ENCODE data around the gene USP40. TPM values are rescaled to one million over a fixed set of nuclear protein-coding genes. Genes with fewer than 3 reads are reported as not detected.

Gene USP40
- total RNA-seq, 3 donors from 2014 or later = 30.6 to 32.7 (median 31.2) TPM

DNA sequence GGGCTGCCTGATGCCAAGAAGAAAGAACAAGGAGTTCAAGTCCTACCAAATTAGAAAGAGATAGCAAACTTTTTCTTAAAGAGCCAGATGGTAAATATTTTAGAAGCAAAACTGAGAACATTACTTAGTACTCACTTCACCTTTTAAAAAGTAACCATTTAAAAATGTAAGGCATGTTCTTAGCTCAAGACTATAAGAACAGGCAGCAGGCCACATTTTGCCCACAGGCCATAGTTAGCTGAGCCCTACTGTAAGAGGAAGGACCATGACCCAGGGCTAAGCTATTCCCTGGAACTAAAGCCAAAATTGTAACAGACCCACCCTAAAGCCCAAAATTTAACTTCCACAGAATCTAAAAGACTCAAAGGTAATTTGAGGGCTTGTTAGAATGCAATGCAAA lies 31.3 kb downstream of the USP40 start:
- H3K4me3 ChIP-seq = no peak overlapping the region
- no peaks in the 10 kb centered on the region for H3K9me3 ChIP-seq
- ATAC-seq = no peak
- no peak for DNase-seq
- no peaks in the 10 kb centered on the region for H3K4me1 ChIP-seq (ENCODE audit: low read depth)
- TF ChIP-seq, protein P1, sequence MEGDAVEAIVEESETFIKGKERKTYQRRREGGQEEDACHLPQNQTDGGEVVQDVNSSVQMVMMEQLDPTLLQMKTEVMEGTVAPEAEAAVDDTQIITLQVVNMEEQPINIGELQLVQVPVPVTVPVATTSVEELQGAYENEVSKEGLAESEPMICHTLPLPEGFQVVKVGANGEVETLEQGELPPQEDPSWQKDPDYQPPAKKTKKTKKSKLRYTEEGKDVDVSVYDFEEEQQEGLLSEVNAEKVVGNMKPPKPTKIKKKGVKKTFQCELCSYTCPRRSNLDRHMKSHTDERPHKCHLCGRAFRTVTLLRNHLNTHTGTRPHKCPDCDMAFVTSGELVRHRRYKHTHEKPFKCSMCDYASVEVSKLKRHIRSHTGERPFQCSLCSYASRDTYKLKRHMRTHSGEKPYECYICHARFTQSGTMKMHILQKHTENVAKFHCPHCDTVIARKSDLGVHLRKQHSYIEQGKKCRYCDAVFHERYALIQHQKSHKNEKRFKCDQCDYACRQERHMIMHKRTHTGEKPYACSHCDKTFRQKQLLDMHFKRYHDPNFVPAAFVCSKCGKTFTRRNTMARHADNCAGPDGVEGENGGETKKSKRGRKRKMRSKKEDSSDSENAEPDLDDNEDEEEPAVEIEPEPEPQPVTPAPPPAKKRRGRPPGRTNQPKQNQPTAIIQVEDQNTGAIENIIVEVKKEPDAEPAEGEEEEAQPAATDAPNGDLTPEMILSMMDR (IDR thresholded peaks at IDR 0.05) = no peak
- no peaks in the 10 kb centered on the region for H3K36me3 ChIP-seq (ENCODE audit: low read depth)
- intact Hi-C loops (cut with DNase I, micrococcal nuclease) = no loop called here

DNA sequence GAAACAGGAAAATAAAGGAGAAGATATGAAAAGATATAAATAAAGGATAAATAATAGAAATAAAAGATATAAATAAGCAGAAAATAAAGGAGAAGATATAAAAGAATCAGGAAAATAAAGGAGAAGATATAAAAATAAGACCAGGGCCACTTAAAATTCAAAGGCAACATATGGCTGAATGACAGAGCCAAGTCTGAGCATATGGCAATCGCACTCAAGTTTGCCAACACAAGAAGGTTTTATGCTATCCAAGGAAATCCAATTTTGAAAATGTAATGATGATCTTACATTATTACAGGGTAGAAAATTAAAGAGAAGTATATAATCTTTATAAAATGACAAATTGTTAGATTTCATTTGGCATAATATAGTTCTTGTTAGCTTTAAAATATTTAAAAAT lies 33.6 kb downstream of the USP40 start:
- no peak for DNase-seq

DNA sequence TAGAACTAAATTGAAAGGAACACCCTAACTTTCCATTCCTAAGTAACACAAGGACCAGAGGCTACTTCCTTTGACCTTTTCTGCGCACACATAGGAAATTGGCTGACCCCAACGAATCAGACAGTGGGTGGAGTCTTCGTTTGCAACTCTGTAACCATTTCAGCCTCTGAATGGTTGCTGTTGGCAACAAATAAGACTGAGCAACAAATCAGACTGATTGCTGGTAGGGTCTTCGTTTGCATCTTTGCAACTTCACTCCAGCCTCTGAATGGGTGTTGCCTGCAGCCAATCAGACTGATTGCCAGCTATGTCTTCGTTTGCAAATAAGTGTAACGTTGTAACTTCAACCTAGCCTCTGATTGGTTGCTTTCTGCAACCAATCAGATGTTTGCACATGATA lies 34.6 kb downstream of the USP40 start:
- H3K9me3 ChIP-seq = no peaks in the 10 kb centered on the region
- no peaks in the 10 kb centered on the region for H3K36me3 ChIP-seq (ENCODE audit: low read depth)
- DNase-seq (no peak), ATAC-seq (no peak)
- H3K4me1 ChIP-seq (ENCODE audit: low read depth) = no peaks in the 10 kb centered on the region
- intact Hi-C loops (cut with DNase I, micrococcal nuclease) = no loop called here
- H3K4me3 ChIP-seq = no peak overlapping the region
- TF ChIP-seq, protein P1 (IDR thresholded peaks at IDR 0.05) = no peak

More for the DNA sequence above, 33.6 kb downstream of the USP40 start:
- ATAC-seq = no peak
- Histone ChIP-seq H3K9me3 (no peaks in the 10 kb centered on the region), H3K36me3 (ENCODE audit: low read depth) (no peaks in the 10 kb centered on the region), H3K4me1 (ENCODE audit: low read depth) (no peaks in the 10 kb centered on the region), H3K4me3 (no peak overlapping the region)
- intact Hi-C loops (cut with DNase I, micrococcal nuclease) = no loop called here
- TF ChIP-seq, protein P1 (IDR thresholded peaks at IDR 0.05) = no peak

DNA sequence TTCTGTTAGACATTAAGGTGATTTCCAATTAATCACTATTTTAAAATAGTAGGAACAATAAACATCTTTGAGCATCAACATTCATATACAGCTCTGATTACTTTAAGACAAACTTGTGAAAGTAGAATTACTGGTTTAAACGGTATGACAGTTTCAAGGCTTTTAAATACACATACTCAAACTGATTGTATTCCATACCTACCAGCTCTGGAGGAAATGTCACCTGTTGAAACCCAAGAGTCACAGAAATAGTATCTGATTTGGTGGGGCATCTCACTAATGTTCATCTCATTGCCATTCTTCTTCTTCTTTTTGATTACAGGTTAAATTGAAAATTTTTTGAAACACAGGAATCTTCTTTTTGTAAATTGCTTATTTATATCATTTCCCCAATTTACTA lies 36.2 kb downstream of the USP40 start:
- no peak for ATAC-seq
- H3K4me3 ChIP-seq = no peak overlapping the region
- no peak for DNase-seq

DNA sequence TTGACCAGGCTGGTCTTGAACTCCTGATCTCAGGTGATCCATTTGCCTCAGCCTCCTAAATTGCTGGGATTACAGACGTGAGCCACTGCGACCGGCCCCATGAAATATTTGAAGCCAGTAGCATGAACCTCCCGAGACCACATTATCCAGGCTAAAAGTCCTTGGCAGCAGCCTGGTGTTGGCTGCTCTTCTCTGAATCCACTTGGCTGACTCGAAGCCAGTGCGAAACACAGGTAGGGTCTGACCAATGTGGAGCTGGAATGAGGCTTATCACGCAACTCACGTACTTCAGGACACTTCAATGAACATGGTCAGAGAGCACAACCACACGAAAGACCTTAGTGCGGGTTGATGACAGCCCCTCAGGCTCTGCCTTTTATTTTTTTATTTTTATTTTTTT lies 38.4 kb downstream of the USP40 start:
- Histone ChIP-seq H3K4me3 (no peak overlapping the region), H3K9me3 (no peaks in the 10 kb centered on the region), H3K36me3 (ENCODE audit: low read depth) (no peaks in the 10 kb centered on the region), H3K4me1 (ENCODE audit: low read depth) (no peaks in the 10 kb centered on the region)
- TF ChIP-seq, protein P1 (IDR thresholded peaks at IDR 0.05) = no peak
- no peak for DNase-seq
- intact Hi-C loops (cut with DNase I, micrococcal nuclease) = no loop called here
- no peak for ATAC-seq

More for the DNA sequence above, 36.2 kb downstream of the USP40 start:
- Histone ChIP-seq H3K36me3 (ENCODE audit: low read depth) (no peaks in the 10 kb centered on the region), H3K4me1 (ENCODE audit: low read depth) (no peaks in the 10 kb centered on the region), H3K9me3 (no peaks in the 10 kb centered on the region)
- intact Hi-C loops (cut with DNase I, micrococcal nuclease) = no loop called here
- TF ChIP-seq, protein P1 (IDR thresholded peaks at IDR 0.05) = no peak

DNA sequence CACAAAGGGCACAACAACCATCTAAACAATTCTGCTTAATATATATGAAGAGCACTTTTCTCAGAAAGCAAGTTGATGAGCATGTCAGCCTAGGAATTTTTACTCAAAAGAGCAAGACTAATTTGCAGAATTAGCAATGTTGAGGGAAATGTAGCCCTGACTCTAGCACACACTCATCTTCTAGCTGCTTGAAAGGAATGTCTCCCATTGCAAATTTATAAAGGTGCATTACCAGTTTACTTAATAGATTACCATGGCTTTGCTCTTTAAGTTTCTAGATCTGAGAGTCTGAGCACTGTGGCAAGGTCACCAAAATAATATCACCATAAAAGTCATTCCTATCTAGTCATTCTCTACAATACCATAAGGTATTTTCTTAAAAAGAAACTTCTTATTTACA lies 40.8 kb downstream of the USP40 start:
- Histone ChIP-seq H3K36me3 (ENCODE audit: low read depth) (no peaks in the 10 kb centered on the region), H3K4me1 (ENCODE audit: low read depth) (no peaks in the 10 kb centered on the region), H3K9me3 (no peaks in the 10 kb centered on the region), H3K4me3 (no peak overlapping the region)
- intact Hi-C loops (cut with DNase I, micrococcal nuclease) = no loop called here
- TF ChIP-seq, protein P1 (IDR thresholded peaks at IDR 0.05) = no peak
- DNase-seq (no peak), ATAC-seq (no peak)

Data from mucosa of descending colon (tissue), 3 donors.